ENCODE results near the gene CDKAL1. TPM values are rescaled to one million over a fixed set of nuclear protein-coding genes. Genes with fewer than 3 reads are reported as not detected.

CDKAL1 gene
- total and polyA plus RNA-seq, 2 of the 8 experiments (the other 6 are each of a cell fraction or from before 2014, with no cell fraction given) = 8.4 to 24.6 TPM

DNA sequence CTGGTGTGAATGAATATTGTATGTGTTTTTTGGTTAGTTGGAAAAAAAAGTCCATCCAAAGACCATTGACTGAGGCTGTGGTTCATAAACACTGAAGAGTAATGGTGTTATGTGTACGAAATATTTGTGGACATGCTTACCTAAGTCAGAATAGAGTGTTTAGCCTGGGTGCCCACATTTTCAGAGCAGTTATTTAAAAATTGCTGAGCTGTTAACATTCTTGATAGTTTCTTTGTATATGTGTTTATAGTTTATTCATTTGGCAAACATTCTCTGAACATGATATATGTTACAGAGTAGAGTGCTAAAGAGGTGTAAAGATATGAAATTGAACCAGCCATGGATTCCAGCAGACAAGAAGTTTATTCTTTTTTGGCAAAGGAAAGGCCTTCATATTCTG, 20.6 kb downstream of the CDKAL1 start:
- H2AK5ac ChIP-seq (ENCODE audit: low read depth, low read length) = no peak overlapping the region
- H3K4ac ChIP-seq (replicated peaks; ENCODE audit: insufficient read length, low read depth, low read length) = no peak overlapping the region
- H3K4me3 ChIP-seq (ENCODE audit: extremely low read depth in 1 of 4, insufficient read depth in 2 of 4, low read depth in 3 of 4, low read length in 4 of 4) = no peak overlapping the region
- H3K14ac ChIP-seq (ENCODE audit: insufficient read length) = no peak overlapping the region
- H3K36me3 ChIP-seq (ENCODE audit: control insufficient read depth in 2 of 4, insufficient read depth in 4 of 4, low read length in 3 of 4) = peaks cover 0 to 9% (median 0%) of the 10 kb centered on the region in 4 experiments; a peak in 1 of 8 replicates
- H3K9ac ChIP-seq (replicated peaks in 1 of 4; ENCODE audit: extremely low read depth in 1 of 4, low read depth in 3 of 4, low read length in 3 of 4) = no peak overlapping the region
- H3K4me2 ChIP-seq (ENCODE audit: insufficient read depth in 1 of 2, low read depth in 2 of 2, low read length in 2 of 2) = no peak overlapping the region
- WGBS, 2 experiments (ENCODE audit: extremely low coverage in 1 of 2, insufficient coverage in 1 of 2, insufficient read length in 1 of 2, insufficient replicate concordance in 2 of 2, low coverage in 1 of 2, low lambda C conversion rate in 2 of 2, missing lambda C conversion rate in 1 of 2) = 89% methylated on average over 1 of the region's 1 CpG; no CpG with 5 or more reads in 1 of the 2 experiments
- CTCF ChIA-PET (ENCODE audit: partially characterized antibody) = interaction anchor here (0.7 to 3.3 kb wide), 3 partner anchors 10 to 216 kb away, joined by 3 to 12 read pairs (median 8); no protein-coding TSS in a partner anchor
- H4K20me1 ChIP-seq (replicated peaks in 1 of 2; ENCODE audit: control insufficient read depth in 1 of 2, insufficient read depth in 2 of 2, low read length in 2 of 2) = no peaks in the 10 kb centered on the region
- TF ChIP-seq YY1 (IDR thresholded peaks at IDR 0.05; ENCODE audit: low read depth, low read length) (no peak), MAFK (IDR thresholded peaks at IDR 0.05; ENCODE audit: low read depth, low read length) (no peak), SP4 (IDR thresholded peaks at IDR 0.05; ENCODE audit: low read length) (no peak), JUND (IDR thresholded peaks at IDR 0.05; ENCODE audit: low read length) (no peak), EGR1 (IDR thresholded peaks at IDR 0.05; ENCODE audit: borderline replicate concordance, low read depth, low read length) (no peak), SRF (IDR thresholded peaks at IDR 0.05; ENCODE audit: low read depth, low read length) (no peak), TAF1 (IDR thresholded peaks at IDR 0.05; ENCODE audit: low read depth, low read length) (no peak), KDM5A (IDR thresholded peaks at IDR 0.05; ENCODE audit: low read length) (no peak), RAD21 (IDR thresholded peaks at IDR 0.05 in 1 of 2, conservative IDR thresholded peaks at IDR 0.05 in 1 of 2; ENCODE audit: low read depth in 2 of 2, low read length in 2 of 2) (no peak), CHD2 (IDR thresholded peaks at IDR 0.05; ENCODE audit: low read length) (no peak)
- TF ChIP-seq, protein P1, sequence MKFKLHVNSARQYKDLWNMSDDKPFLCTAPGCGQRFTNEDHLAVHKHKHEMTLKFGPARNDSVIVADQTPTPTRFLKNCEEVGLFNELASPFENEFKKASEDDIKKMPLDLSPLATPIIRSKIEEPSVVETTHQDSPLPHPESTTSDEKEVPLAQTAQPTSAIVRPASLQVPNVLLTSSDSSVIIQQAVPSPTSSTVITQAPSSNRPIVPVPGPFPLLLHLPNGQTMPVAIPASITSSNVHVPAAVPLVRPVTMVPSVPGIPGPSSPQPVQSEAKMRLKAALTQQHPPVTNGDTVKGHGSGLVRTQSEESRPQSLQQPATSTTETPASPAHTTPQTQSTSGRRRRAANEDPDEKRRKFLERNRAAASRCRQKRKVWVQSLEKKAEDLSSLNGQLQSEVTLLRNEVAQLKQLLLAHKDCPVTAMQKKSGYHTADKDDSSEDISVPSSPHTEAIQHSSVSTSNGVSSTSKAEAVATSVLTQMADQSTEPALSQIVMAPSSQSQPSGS (IDR thresholded peaks at IDR 0.05; ENCODE audit: low read length) = no peak
- H3K9me3 ChIP-seq (ENCODE audit: insufficient read depth in 2 of 2, low read depth in 1 of 2, low read length in 1 of 2) = no peaks in the 10 kb centered on the region
- no peak overlapping the region for H4K8ac ChIP-seq (ENCODE audit: extremely low read depth, insufficient read depth, low read length)
- H3K79me1 ChIP-seq (ENCODE audit: low read depth, low read length) = no peaks in the 10 kb centered on the region; the same call in 1 of the 2 replicates
- no peak overlapping the region for H2BK12ac ChIP-seq (ENCODE audit: low read depth, low read length)
- POLR2A ChIA-PET (ENCODE audit: partially characterized antibody) = interaction anchor here (1.3 to 1.5 kb wide), 2 partner anchors 14 to 150 kb away, joined by 4 to 6 read pairs; no protein-coding TSS in a partner anchor
- H3K23ac ChIP-seq (ENCODE audit: insufficient read length) = no peak overlapping the region
- H3K27me3 ChIP-seq (replicated peaks in 1 of 4; ENCODE audit: control insufficient read depth in 3 of 4, extremely low read depth in 1 of 4, insufficient read depth in 3 of 4, low read length in 3 of 4) = no peaks in the 10 kb centered on the region
- no peak overlapping the region for H4K5ac ChIP-seq (ENCODE audit: insufficient read length, low read depth, low read length)
- no peak overlapping the region for H2BK20ac ChIP-seq (ENCODE audit: low read length)
- H2BK120ac ChIP-seq (replicated peaks; ENCODE audit: low read depth, low read length) = no peak overlapping the region
- H3K79me2 ChIP-seq (ENCODE audit: control insufficient read depth in 1 of 2, insufficient read depth in 2 of 2, low read length in 2 of 2) = no peaks in the 10 kb centered on the region
- H2AFZ ChIP-seq (ENCODE audit: low read length) = no peak overlapping the region
- no peak overlapping the region for H3K18ac ChIP-seq (ENCODE audit: extremely low read depth, low read length)
- no peak overlapping the region for H3K27ac ChIP-seq (ENCODE audit: low read depth, low read length)
- H3K23me2 ChIP-seq (ENCODE audit: low read depth, low read length) = no peaks in the 10 kb centered on the region
- DNase-seq (ENCODE audit: low read depth in 1 of 2, low spot score in 2 of 2) (no peak), FAIRE-seq (no peak)
- H2BK5ac ChIP-seq (ENCODE audit: low read depth, low read length) = no peak overlapping the region
- H3K4me1 ChIP-seq (replicated peaks in 1 of 4; ENCODE audit: control insufficient read depth in 3 of 4, insufficient read depth in 4 of 4, low read length in 3 of 4) = no peaks in the 10 kb centered on the region
- H3K56ac ChIP-seq (replicated peaks; ENCODE audit: insufficient read length, low read depth, low read length) = no peak overlapping the region
- H4K91ac ChIP-seq (replicated peaks; ENCODE audit: insufficient read length, low read length) = no peak overlapping the region
- H2BK15ac ChIP-seq (ENCODE audit: low read length) = no peak overlapping the region

Measured in H1 (cell line).